HG02973 (cell line): ENCODE results near the gene ELK4.

Experiments
- ATAC-seq: cut with Tn5 transposase; IDR thresholded peaks from one replicate; pipeline ENCODE4 v1.9.1; 2021; ENCODE audit warnings: moderate library complexity; ENCODE audit not compliant: unreplicated experiment

ELK4 gene

DNA sequence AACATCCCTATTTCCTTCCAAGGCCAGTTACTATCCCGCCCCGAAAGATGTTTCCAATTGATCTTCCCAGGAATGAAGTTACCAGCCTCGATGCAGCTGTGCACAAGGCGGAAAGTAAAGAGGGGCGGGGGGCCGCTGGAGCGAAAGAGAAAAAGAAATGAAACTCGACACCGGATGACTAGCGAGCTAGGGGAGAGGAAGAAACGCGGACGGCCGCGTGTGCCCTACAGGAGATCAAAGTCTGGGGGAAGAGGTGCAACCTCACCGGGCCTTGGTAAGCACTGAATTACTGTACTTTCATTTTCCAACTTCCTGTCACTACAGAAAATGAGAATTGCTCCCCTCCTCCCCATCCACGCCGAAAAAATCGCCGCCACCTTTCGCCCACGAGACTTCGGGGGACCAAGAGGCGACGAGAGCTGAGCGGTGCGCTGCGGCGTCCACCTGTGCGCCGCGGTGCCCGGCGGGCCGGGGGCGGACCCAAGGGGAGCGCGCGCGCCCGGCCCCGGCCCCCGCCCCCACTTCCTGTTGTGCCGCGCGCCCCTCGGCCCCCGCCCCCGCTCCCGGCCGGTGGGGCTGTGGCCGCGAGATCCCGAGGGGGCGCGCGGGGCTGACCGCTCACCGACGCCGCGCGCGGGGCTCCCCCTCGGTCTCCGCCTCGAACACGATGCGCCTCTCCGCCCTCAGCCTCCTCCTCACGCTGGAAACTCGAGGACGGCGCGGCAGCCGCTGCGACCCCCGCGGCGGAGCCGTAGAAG lies 622 bp downstream of the ELK4 start:
- ATAC-seq, result peak; percentile 56

DNA sequence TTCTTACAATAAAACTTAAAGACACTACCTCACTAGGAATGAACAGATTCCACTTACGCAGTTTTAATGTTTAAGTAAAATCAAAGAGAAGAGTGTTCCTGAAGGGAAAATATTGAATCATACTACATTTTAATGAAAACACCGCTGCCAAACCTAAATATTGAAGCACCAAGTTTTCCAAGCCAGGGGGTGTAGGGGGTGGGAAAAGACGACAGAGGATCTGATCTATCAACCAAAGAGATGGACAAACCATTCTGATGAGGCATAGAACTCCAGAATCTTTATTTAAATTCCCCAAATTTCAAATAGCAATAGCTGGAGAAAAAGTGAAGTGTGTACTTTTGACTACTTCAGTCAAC lies 1.2 kb downstream of the ELK4 start:
- no peak for ATAC-seq

DNA sequence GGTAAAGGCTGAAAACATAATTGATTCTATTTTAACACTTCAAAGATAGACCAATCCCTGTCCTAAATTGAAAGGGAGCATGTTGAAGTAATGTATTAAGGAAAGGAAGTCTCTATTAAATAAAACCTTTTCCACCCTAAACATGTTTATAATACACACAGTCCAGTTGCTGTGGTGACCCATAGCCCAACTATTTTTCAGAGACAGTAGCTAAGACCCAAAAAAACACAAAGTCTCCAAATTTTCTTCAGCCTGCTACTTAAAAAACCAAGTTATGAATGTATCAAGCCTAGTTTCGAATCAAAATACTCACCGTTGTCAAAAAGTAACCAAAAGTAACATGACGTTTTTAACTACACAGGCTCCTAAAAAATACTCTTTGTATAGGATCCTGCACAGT lies 1.6 kb downstream of the ELK4 start:
- no peak for ATAC-seq

DNA sequence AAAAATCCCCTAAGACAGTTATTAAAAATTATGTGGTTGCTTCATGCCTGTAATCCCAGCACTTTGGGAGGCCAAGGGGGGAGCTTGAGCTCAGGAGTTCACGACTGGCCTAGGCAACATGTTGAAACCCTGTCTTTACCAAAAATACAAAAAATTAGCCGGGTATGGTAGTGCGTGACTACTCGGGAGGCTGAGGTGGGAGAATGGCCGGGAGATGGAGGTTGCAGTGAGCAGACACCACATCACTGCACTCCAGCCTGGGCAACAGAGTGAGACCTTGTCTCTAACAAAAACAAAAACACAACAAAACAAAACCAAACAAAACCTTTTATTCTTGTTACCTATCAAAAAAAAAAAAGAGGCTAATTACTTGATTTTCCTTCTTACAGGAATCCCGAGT lies 2.1 kb downstream of the ELK4 start:
- no peak for ATAC-seq

DNA sequence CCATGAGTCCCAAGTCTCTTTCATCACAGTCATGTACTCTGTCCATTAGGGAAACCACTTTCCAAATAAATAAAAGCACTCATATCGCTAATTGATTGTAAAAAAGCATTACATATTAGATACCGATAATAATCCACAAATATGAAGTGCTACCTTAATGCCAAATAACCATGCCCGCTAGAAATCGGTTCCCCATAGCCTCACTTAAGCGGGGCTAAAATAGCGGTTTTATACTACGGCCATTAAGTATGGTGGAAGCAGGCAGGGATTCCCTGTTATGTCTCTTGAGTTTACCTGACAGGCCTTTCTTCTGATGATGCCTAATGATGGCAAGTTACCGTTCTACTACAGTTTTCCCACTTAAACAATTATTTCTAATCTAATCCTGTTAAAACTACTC lies 3.9 kb downstream of the ELK4 start:
- no peak for ATAC-seq

DNA sequence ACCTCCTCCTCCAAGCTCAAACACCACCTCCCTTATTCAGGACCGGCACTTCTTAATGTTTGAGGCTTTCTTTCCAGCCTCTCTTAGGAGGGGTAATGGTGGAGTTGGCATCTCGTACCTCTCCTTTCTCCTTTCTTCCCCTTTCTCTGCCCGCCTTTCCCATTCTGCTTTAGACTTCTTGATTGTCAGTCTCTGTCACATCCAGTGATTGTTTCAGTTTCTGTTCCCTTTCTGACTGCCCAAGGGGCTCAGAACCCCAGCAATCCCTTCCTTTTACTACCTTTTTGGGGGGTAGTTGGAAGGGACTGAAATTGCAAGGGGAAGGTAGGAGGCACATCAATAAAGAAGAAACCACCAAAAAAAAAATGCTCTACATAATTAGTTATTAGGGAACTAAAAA lies 5.6 kb downstream of the ELK4 start:
- no peak for ATAC-seq

DNA sequence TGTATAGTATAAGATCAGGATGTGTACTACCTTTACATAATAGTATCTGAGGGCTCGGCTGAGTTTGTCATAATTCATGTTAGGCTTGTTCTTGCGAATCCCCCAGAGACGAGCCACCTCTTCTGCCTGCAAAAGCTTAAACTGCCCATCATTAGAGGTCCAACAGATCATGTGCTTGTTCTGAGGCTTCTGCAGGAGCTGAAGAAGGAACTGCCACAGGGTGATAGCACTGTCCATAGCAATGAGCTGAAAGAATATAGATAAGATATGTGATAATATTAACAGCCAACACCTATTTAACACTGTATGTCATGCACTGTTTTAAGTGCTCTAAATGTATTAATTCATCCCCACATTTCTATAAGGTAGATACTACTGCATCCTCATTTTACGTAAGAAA lies 8.2 kb downstream of the ELK4 start:
- ATAC-seq, result no peak

DNA sequence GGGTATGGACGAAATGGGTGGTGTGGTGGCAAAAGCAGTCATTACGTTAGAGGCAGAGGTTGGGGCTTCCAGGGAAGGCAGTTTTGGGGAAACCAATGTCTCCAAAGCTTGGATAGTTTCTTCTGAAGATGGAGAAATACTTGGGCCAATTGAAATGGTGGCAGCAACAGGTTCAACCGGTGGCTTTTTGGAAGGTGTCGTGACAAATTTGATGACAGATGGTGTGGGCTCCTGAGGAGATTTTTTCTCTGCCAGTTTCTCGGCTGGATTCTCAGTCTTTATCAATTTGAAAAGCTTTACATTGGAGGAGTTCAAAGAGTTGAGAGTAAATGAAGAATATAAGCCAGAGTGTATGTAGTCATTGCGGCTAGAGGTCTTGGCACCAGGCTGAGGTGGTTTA lies 11.5 kb downstream of the ELK4 start:
- no peak for ATAC-seq

DNA sequence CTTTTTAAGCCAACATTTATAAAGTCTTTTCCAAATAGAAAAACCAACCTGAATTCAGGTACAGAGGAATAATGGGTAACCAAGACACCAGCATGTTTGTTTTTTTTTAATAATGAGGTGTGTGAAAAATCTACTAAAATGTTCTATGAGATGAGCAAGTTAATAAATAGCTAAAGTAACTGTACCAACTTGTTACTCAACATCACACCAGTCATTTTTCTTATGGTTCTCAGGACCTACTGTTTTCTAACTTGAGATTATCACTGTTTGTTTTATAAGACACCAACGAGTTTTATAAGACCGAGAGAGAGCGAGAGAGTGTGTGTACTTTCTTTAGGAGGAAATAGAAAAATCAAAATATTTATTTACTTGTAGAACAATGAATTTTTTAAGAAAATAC lies 12.4 kb downstream of the ELK4 start:
- ATAC-seq, result no peak

DNA sequence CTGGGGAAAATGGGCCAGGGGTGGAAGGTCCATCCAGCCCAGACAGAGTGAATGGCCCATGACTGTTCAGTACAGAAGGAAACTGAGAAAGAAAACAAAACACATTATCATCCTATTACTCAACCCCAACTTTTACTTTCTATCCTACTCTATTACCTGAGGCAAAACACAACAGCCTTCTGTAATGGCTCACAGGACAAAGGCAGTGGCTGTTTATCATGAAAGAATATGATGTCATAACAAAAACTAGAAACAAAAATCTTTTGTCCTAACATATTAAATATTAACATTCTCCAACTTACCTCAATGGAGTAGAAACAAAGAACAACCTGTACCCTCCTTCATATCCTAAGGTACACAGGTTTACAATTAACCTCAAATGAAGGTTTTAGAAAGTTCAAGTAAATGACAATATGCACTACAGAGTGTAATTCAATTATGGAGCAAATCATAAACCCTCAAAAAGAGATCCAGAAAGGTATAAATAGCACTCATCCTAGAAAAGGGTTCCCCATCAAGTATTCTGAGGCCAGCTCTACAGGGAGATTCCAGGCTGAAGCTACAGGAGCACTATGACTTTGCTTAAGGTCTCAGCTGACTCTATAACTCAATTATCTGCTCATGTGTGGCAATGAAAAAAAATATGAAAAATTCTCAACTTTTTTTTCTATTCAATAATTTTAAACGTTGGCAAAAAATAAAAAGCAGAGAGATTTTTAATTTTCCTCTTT lies 15.1 kb downstream of the ELK4 start:
- peak; percentile 76 for ATAC-seq

DNA sequence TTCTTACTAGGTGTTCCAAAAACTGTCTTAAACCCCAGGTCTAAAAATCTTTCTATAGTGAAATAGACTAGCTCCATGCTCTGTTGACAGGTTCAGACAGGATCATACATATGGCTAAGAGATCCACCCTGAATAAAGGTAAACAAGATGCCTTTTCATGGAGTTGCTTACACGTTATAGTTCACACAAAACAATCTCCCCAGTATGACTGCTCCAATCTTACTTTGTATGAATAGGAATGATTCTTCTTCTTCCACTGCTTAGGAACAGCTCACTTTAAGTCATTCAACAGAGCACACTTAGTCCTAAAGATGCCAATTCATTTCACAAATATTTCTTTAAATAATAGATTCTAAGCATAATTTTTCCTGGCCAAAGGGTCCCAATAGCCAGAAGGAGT lies 16.0 kb downstream of the ELK4 start:
- no peak for ATAC-seq

DNA sequence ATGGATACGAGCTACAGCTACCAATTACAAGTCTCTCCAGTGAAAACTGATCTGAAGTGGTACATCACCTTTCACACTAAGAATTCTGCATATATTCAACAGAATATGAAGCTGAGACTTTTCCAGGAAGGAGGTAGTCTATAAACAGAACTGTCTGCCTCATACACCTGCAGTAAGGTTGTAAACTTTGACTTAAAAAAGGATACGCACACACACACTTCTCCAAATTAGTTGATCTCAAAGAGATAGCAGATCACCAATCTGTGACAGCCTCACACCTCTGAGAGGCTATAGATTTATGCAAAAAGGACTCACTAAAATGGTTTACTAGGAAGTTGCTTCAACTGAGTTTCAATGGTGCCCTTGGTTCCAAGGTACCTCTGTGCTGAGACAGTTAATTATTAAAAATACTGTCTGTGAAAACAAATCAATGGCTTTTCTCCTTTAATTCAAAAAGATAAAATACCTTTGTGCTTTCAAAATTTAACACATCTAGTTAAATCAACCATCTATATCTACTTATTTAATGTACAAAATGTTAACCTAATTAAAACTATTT lies 17.9 kb downstream of the ELK4 start:
- no peak for ATAC-seq

DNA sequence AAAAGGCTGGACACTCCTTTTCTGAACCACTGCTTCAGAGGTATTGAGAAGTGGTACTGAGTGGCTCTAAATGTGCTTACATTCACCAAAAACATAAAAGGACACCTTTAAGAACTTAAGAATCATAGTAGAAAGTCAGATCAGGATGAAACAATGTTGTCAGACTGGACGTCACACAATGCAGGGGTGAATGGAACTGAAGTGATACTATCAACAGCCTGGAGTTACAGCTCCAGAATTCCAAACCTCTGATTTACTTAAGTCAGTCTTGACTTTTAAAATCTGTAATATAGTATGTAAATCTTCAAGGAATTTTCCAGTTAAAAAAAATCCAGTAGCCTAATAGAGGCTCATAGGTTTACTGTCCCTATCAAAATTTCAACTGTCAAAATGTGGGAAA lies 19.3 kb downstream of the ELK4 start:
- no peak for ATAC-seq

DNA sequence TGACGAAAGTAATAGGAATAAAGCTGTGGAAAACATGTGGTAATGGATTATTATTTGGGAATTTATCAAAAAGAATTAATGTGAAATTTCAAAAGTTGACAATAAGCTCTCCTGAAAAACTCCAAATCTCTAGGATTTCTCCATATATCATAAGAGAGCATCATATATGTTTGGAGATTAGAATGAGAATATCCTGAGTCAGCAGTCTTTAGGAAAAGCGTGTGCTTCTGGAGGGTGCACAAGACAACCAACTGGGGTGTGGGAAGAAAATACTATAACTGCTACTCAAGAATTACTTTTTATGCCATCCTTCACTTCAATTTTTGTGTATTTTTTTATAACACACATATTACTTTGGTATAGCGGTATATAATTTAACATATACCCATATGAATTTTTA lies 19.7 kb downstream of the ELK4 start:
- ATAC-seq, result no peak

DNA sequence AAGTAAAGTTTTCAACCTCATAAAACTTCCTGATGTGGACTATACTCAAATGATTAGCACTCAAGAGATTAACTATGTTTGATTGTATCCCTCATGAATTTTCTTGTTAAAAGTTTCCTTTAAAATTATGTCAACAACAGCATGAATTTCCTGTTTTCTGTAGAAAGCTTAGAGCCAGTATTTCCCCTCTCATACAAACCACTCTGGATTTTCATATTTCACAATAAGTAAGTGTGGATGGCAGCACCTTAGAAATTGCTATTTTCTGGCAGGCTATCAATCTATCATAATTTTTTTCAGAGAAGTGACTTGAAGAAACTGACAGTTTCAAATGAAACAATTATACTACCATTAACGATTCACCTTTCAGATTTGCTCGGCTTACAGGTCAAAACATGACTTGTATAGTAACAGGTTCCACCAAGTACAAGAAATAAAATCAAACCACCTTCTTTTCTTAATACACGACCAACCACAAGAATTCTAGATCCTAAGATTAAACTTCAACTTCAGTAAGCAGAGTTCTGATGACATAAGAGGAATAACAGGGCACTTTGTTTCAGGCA lies 20.8 kb downstream of the ELK4 start:
- no peak for ATAC-seq

DNA sequence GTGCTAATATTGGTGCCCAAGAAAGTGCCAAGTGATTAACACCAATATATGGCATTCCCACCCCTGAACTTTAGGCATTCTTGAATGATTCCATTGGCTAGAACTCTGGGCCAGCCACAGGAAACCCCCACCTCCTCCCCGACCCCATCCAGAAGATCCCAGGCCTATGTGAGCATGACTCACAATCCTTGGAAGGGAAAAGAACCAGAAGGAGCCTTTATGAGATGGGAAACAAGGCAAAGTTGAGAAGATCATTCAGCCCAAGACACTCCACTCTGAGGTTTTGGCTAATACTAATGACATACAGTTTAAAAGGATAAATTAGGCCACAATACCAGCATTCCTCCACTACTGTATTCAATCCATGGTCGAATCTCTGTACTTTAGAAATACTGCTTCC lies 21.8 kb downstream of the ELK4 start:
- no peak for ATAC-seq

DNA sequence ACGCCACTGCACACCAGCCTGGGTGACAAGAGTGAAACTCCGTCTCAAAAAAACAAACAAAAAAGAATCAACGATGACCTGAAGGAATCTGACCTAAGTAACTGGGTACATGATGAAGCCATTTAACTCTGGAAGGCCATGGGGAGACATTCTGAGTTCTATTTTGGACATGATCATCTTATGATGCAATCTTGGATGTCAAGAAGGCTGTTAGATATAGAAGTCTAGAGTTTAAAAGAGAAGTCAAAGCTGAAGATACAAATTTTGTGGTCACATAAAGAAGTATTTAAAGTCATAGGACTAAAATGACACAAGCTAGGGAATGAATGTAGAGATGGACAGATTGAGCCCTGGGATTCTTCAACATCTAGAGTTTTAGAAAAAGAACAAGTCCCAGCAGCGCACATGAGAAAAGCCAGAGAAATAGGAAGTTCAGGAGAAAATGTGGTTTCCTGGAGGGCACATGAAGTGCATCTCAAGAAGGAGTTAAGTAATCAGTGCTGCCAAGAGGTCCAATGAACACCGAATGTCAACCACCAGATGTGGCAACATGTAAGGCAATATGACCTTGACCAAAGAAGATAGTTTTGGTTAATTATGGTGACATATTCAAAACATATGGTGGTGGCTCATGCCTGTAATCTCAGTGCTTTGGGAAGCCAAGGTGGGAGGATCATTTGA lies 26.8 kb downstream of the ELK4 start:
- ATAC-seq, result no peak

DNA sequence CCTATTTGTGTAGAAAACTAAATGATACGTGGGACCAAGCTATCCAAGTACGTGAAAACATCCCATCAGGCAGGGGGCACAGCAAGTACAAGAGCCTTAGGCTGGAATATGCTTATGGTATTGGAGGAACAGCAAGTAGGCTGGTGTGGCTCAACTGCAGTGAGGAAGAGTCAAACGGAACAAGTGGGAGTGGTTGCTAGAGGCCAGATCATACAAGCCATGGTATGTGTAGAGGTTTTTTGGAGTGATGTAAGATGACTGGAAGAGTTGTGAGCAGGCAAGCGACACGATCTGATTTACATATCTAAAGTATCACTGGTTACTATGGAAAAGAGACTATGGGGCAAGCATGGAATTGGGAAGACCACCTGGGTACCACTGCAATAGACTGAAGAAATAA lies 27.8 kb downstream of the ELK4 start:
- no peak for ATAC-seq

DNA sequence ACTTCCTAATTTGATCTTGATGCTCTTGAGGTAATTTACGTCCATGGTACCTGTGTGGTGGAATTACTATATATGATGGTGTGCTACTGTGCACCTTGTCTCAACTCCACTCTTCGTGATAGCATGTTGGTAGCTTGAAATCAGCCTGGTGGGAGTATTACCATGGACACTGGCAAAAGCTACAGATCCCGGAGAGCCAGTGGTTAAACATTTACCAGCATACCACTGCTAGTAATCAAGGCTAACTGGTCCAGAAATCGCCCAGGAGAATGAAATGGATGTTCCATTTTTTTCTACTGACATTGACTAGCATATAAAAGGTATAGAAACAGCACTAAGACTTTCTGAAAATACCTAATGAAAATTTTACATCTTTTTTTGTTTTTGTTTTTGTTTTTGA lies 30.6 kb downstream of the ELK4 start:
- ATAC-seq, result no peak

DNA sequence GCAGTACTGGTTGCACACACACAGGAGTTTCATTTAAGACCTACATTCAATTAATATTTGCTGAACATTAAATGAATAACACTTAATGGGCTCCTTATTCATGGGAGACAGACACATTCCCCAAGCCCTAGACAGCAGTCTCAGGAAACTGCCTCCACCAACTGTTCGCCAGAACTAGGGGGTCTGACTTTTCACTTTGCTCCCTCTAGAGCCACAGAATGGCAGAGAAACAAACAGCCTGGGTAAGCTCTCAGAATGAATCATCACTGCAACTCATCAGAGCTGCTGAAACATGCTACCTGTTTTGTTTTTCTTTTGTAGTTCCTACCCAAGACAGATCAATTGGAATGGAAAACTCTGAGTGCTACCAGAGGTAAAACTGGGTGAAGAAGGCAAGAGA lies 31.7 kb downstream of the ELK4 start:
- ATAC-seq, result peak; percentile 67

DNA sequence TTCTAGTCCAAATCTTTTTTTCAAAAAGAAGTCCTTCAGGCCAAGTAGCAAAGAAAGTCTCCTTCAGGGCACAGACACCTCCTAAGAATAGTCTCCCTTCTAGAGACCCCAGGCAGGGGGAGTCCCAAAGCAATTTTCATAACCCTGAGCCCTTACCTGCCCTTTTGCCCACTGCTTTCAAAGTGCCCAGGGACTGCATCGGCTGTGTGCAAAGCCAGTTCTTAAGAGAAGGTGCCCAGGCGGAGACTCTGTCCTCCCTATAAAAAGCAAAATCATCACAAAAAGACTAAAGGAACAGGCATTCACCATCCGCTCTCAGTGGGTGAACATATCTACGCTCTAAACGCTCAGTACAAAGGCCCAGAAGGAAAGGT lies 32.2 kb downstream of the ELK4 start:
- ATAC-seq, result no peak
